Measurements from ENCODE around the gene STXBP5. TPM values are rescaled to one million over a fixed set of nuclear protein-coding genes. Genes with fewer than 3 reads are reported as not detected.

Gene STXBP5
- total RNA-seq, 4 donors from 2014 or later = 20.8 to 34.4 (median 23.1) TPM

- H3K36me3 ChIP-seq = no peaks in the 10 kb centered on the region
- ATAC-seq = no peak
- H3K27ac ChIP-seq = no peak overlapping the region
- peaks cover 0 to 7% (median 0%) of the 10 kb centered on the region in 3 donors for H3K9me3 ChIP-seq
- H3K27me3 ChIP-seq = no peaks in the 10 kb centered on the region
- no peaks in the 10 kb centered on the region for H3K4me1 ChIP-seq
- WGBS, 2 donors (ENCODE audit: low coverage in 1 of 2) = 94 to 100% methylated on average over 2 to 8 of the region's 11 CpGs
- no peak for TF ChIP-seq CTCF (IDR thresholded peaks at IDR 0.05)
- TF ChIP-seq EP300 (IDR thresholded peaks at IDR 0.05) = no peak
- no peak for TF ChIP-seq POLR2A (IDR thresholded peaks at IDR 0.05)
- no peak for TF ChIP-seq POLR2AphosphoS5 (IDR thresholded peaks at IDR 0.05)
- no peak overlapping the region for H3K4me3 ChIP-seq
Observed at GRCh38 chr6:147423111-147423510, 218.9 kb downstream of the STXBP5 start.

GRCh38 chr6:147429794-147430193 lies 225.6 kb downstream of the STXBP5 start:
- Histone ChIP-seq H3K4me3 (no peak overlapping the region), H3K4me1 (peaks cover 0 to 5% (median 0%) of the 10 kb centered on the region in 3 donors), H3K27ac (no peak overlapping the region), H3K9me3 (peaks cover 0 to 6% (median 0%) of the 10 kb centered on the region in 3 donors), H3K36me3 (no peaks in the 10 kb centered on the region), H3K27me3 (no peaks in the 10 kb centered on the region)
- TF ChIP-seq EP300 (IDR thresholded peaks at IDR 0.05) = no peak
- no peak for TF ChIP-seq POLR2AphosphoS5 (IDR thresholded peaks at IDR 0.05)
- no peak for TF ChIP-seq POLR2A (IDR thresholded peaks at IDR 0.05)
- TF ChIP-seq CTCF (IDR thresholded peaks at IDR 0.05) = no peak
- ATAC-seq = no peak
- WGBS, 2 donors (ENCODE audit: low coverage in 1 of 2) = 4 to 32% methylated on average over 3 of the region's 3 CpGs

- Histone ChIP-seq H3K27ac (no peak overlapping the region), H3K4me3 (no peak overlapping the region), H3K4me1 (peaks cover 0 to 5% (median 0%) of the 10 kb centered on the region in 3 donors), H3K9me3 (no peaks in the 10 kb centered on the region), H3K36me3 (no peaks in the 10 kb centered on the region), H3K27me3 (no peaks in the 10 kb centered on the region)
- 78 to 100% methylated on average over 2 of the region's 2 CpGs for WGBS, 2 donors (ENCODE audit: low coverage in 1 of 2)
- TF ChIP-seq POLR2A (IDR thresholded peaks at IDR 0.05) = no peak
- TF ChIP-seq CTCF (IDR thresholded peaks at IDR 0.05) = no peak
- ATAC-seq = no peak
Observed at GRCh38 chr6:147430811-147431210, 226.6 kb downstream of the STXBP5 start.

- no peak for TF ChIP-seq POLR2AphosphoS5 (IDR thresholded peaks at IDR 0.05)
- TF ChIP-seq EP300 (IDR thresholded peaks at IDR 0.05) = no peak
- TF ChIP-seq POLR2A (IDR thresholded peaks at IDR 0.05) = no peak
- TF ChIP-seq CTCF (IDR thresholded peaks at IDR 0.05) = no peak
- Histone ChIP-seq H3K4me3 (no peak overlapping the region), H3K36me3 (no peaks in the 10 kb centered on the region), H3K9me3 (no peaks in the 10 kb centered on the region), H3K27ac (no peak overlapping the region), H3K4me1 (peaks cover 0 to 5% (median 0%) of the 10 kb centered on the region in 3 donors), H3K27me3 (no peaks in the 10 kb centered on the region)
- WGBS, 2 donors (ENCODE audit: low coverage in 1 of 2) = 88 to 95% methylated on average over 4 of the region's 4 CpGs
- no peak for ATAC-seq
Observed at GRCh38 chr6:147434076-147434475, 229.9 kb downstream of the STXBP5 start.

- Histone ChIP-seq H3K4me3 (no peak overlapping the region), H3K4me1 (peaks cover 0 to 5% (median 0%) of the 10 kb centered on the region in 3 donors), H3K9me3 (no peaks in the 10 kb centered on the region), H3K27me3 (no peaks in the 10 kb centered on the region), H3K36me3 (no peaks in the 10 kb centered on the region), H3K27ac (no peak overlapping the region)
- ATAC-seq = no peak
- WGBS, 2 donors (ENCODE audit: low coverage in 1 of 2) = 39 to 41% methylated on average over 3 to 4 of the region's 4 CpGs
- no peak for TF ChIP-seq POLR2A (IDR thresholded peaks at IDR 0.05)
- TF ChIP-seq EP300 (IDR thresholded peaks at IDR 0.05) = no peak
- TF ChIP-seq POLR2AphosphoS5 (IDR thresholded peaks at IDR 0.05) = no peak
- no peak for TF ChIP-seq CTCF (IDR thresholded peaks at IDR 0.05)
Observed at GRCh38 chr6:147434516-147434915, 230.3 kb downstream of the STXBP5 start.
